DND-41 (cell line): Measurements from ENCODE around the gene GRID1.

Experiments
- ATAC-seq: fragments of 200-7000 bp; cut with Tn5 transposase; 3 replicates; pipeline ENCODE4 v1.9.1; 2021; ENCODE audit warnings: low read depth; ENCODE audit not compliant: insufficient read depth
- DNase-seq: peaks from one replicate; pipeline ENCODE4 v3.0.0-alpha.2; 2020
- H2AFZ ChIP-seq: 2 replicates; pipeline ENCODE4 v1.6.0; 2012; ENCODE audit warnings: low read depth, low read length
- H3K27ac ChIP-seq: 2 replicates; pipeline ENCODE4 v1.5.1; 2012; ENCODE audit warnings: low read length, inconsistent platforms
- H3K27me3 ChIP-seq: fragments of 200-600 bp; sonication (generic); 2 replicates; pipeline ENCODE4 v1.6.0; 2012; ENCODE audit warnings: low read length, mild to moderate bottlenecking, inconsistent platforms; ENCODE audit not compliant: insufficient read depth, poor library complexity
- H3K36me3 ChIP-seq: 2 replicates; pipeline ENCODE4 v1.5.1; 2012; ENCODE audit warnings: low read length, inconsistent platforms; ENCODE audit not compliant: insufficient read depth
- H3K4me1 ChIP-seq: 2 replicates; pipeline ENCODE4 v1.5.1; 2012; ENCODE audit warnings: mild to moderate bottlenecking, low read length; ENCODE audit not compliant: insufficient read depth
- H3K4me2 ChIP-seq: 2 replicates; pipeline ENCODE4 v1.6.0; 2012; ENCODE audit warnings: mild to moderate bottlenecking, moderate library complexity, low read length, inconsistent platforms; ENCODE audit not compliant: insufficient read depth
- H3K4me3 ChIP-seq, 2 experiments: fragments of 200-600 bp in 1 of 2; shearing (Covaris generic) in 1 of 2; 2 replicates each; pipeline ENCODE4 v1.5.1; 2012 to 2016; ENCODE audit warnings: inconsistent platforms in 2 of 2, low read length in 2 of 2, mild to moderate bottlenecking in 2 of 2, low read depth in 1 of 2, moderate library complexity in 1 of 2
- H3K79me2 ChIP-seq: 2 replicates; pipeline ENCODE4 v1.6.0; 2012; ENCODE audit warnings: low read length, inconsistent platforms; ENCODE audit not compliant: insufficient read depth
- H3K9ac ChIP-seq: 2 replicates; pipeline ENCODE4 v1.6.0; 2012; ENCODE audit warnings: low read depth, mild to moderate bottlenecking, inconsistent platforms, low read length, moderate library complexity
- H3K9me3 ChIP-seq: 2 replicates; pipeline ENCODE4 v1.5.1; 2012; ENCODE audit warnings: low read length, moderate library complexity, mild to moderate bottlenecking, inconsistent platforms; ENCODE audit not compliant: insufficient read depth, severe bottlenecking
- H4K20me1 ChIP-seq: 2 replicates; pipeline ENCODE4 v1.6.0; 2012; ENCODE audit warnings: low read length; ENCODE audit not compliant: insufficient read depth
- EZH2 ChIP-seq: IDR thresholded peaks from 3 replicates; pipeline ENCODE4 v1.6.1; 2012; ENCODE audit warnings: borderline replicate concordance, low read depth, mild to moderate bottlenecking, moderate library complexity, low read length, inconsistent platforms; ENCODE audit not compliant: severe bottlenecking
- TF ChIP-seq, protein P1 (sequence below): IDR thresholded peaks from 2 replicates; pipeline ENCODE4 v1.5.1; 2012; ENCODE audit warnings: borderline replicate concordance, low read length, moderate library complexity, mild to moderate bottlenecking; ENCODE audit not compliant: poor library complexity, severe bottlenecking; ENCODE audit errors: extremely low read depth

The GRID1 gene

DNA sequence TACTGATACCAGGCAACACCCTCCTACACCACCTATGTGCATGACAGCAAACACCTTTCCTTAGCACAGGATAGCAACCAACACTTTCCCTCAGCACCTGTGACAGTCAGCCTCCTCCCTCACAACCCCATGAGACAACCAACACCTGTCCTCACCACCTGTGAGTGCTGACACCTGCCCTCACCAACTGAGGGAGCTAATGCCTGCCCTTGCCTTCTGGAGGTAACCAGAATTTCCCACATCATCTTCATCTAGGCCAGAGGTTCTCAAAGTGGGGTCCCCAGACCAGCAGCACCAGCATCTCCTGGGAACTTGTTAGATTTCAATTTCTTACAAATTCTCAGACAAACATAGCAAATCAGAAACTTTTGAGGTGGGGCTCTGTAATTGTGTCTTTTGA is 112.5 kb downstream of the GRID1 start:
- no peak for TF ChIP-seq EZH2
- TF ChIP-seq, protein P1, sequence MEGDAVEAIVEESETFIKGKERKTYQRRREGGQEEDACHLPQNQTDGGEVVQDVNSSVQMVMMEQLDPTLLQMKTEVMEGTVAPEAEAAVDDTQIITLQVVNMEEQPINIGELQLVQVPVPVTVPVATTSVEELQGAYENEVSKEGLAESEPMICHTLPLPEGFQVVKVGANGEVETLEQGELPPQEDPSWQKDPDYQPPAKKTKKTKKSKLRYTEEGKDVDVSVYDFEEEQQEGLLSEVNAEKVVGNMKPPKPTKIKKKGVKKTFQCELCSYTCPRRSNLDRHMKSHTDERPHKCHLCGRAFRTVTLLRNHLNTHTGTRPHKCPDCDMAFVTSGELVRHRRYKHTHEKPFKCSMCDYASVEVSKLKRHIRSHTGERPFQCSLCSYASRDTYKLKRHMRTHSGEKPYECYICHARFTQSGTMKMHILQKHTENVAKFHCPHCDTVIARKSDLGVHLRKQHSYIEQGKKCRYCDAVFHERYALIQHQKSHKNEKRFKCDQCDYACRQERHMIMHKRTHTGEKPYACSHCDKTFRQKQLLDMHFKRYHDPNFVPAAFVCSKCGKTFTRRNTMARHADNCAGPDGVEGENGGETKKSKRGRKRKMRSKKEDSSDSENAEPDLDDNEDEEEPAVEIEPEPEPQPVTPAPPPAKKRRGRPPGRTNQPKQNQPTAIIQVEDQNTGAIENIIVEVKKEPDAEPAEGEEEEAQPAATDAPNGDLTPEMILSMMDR: no peak
- Histone ChIP-seq H3K27ac (no peak overlapping the region), H3K9ac (no peak overlapping the region), H2AFZ (no peak overlapping the region), H4K20me1 (no peaks in the 10 kb centered on the region), H3K27me3 (no peaks in the 10 kb centered on the region), H3K4me1 (no peaks in the 10 kb centered on the region), H3K4me2 (no peak overlapping the region), H3K79me2 (no peaks in the 10 kb centered on the region), H3K9me3 (peaks cover 7% of the 10 kb centered on the region), H3K4me3 (no peak overlapping the region), H3K36me3 (no peaks in the 10 kb centered on the region)
- DNase-seq (no peak), ATAC-seq (no peak)

DNA sequence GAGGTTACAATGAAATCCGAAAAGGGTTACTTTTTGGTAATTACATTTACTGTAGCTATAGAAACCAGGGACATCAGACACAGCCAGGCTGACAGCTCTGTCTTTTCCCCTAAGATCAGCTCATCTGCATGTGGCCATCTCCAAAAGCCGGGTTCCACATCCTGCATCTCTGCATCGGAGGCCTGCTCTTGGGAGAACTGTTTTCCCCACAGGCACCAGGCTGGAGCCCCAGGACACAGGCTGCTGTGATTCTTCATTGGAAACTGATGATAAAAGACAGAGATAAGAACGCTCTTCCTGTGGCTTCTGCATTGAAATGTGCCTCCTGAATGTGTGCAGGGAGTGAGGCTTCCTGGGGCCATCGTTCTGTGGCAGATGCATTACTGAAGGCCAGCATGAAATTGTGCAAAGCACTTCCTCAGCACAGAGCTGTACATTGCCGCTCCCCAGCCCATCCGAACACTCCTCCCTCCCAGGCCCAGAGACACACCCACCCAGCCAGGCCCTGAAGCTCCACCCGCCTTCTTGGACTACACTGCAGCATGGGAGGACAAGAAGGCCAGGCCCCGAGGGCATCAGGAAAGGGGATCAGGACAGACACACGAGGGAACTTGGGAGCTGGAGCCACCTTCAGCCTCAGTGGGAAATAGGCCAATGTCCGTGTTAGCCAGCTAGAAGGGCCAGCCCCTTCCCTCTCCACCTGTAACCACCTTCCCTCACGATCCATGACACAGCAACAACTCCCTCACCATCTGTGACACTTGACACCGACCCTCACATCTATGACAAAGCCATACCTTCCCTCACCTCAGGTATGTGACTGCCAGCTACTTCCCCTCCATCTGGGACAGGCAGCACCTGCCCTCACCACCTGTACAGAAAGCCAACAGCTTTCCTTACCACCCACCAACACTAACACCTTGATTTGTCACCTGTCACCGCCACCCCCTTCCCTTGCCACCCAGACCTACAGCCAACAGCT is 113.2 kb downstream of the GRID1 start:
- no peak overlapping the region for H3K4me2 ChIP-seq
- DNase-seq: no peak
- peaks cover 7% of the 10 kb centered on the region for H3K9me3 ChIP-seq
- H3K4me3 ChIP-seq: no peak overlapping the region
- TF ChIP-seq, protein P1: no peak
- TF ChIP-seq EZH2: no peak
- H3K27ac ChIP-seq: no peak overlapping the region
- H3K79me2 ChIP-seq: no peaks in the 10 kb centered on the region
- H3K4me1 ChIP-seq: no peaks in the 10 kb centered on the region
- no peaks in the 10 kb centered on the region for H3K36me3 ChIP-seq
- H3K9ac ChIP-seq: no peak overlapping the region
- no peaks in the 10 kb centered on the region for H4K20me1 ChIP-seq
- no peak overlapping the region for H2AFZ ChIP-seq
- H3K27me3 ChIP-seq: no peaks in the 10 kb centered on the region
- no peak for ATAC-seq

DNA sequence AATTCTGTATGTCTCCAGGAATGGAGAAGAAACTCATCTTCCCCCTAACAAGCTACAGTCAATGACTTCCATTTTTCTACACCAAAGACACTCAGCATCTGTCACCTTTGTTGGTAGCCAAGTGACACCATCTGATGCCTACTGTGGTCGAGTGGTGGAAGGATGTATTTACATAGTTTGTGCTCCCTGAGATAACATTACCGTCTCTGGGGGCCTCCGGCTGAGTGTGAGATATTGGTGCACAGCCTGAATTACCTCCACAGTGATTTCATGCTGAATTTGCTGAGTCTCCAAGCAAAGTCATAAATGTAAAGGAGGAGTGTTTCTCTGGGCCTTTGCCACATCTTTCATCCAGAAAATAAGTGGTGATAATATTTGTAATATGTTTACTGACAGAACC is 114.0 kb downstream of the GRID1 start:
- Histone ChIP-seq H3K27me3 (no peaks in the 10 kb centered on the region), H3K4me3 (no peak overlapping the region), H3K27ac (no peak overlapping the region), H3K79me2 (no peaks in the 10 kb centered on the region), H2AFZ (no peak overlapping the region), H3K9ac (no peak overlapping the region), H3K4me1 (no peaks in the 10 kb centered on the region), H3K36me3 (no peaks in the 10 kb centered on the region), H3K4me2 (no peak overlapping the region), H3K9me3 (peaks cover 7% of the 10 kb centered on the region), H4K20me1 (no peaks in the 10 kb centered on the region)
- ATAC-seq (no peak), DNase-seq (no peak)
- no peak for TF ChIP-seq EZH2
- TF ChIP-seq, protein P1: no peak
